AG08396 (cell line): ENCODE results near the gene NPW.
A peak's percentile ranks its signal among the peaks of the same experiment; 100 is the strongest.

Source experiments
- DNase-seq: peaks from one replicate; pipeline ENCODE4 v3.0.0; 2012; ENCODE audit warnings: low spot score, mixed read lengths

Gene NPW

GRCh38 chr16:2019518-2019920, at the start of gene NPW:
Gene NPW, plus strand, starts transcription at chr16:2019785.
- no peak for DNase-seq

DNA sequence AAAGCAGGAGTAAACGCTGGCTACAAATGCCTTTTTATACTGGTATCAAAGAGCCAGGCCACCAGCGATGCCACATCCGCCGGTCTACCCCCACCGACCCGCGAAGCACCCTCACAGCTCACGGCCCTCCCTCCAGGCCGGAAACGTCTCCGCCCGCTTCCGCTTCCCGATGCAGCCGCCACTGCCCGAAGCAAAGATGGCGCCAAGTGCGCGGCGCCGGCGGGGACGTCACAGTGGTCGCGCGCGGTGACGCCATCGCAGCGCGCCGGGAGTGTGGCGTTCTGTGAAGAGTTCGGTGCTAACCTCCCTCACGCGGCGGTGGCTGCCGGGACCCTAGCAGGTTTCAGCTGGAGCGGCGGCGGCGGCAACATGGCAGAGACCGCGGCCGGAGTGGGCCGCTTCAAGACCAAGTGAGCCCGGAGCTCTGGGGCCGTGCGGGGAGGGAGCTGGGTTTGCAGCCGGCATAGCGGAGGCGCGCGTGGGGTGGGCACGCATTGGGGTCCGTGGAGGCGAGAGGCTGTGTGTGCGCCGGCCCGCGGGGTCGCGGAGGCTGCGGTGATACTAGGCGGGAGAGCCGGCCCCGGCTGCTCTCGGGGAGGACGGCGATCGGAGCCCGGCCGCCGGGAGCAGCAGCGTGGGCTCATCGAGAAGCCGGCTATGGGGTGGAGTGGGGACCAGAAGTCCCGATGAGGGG, 47.6 kb upstream of the NPW start, which contains the start of gene TBL3:
Gene TBL3 (plus strand): TSS at position 258 of the 694 bp plus-strand sequence. CDS start 112 bp downstream, at position 370.
- DNase-seq: peak; percentile 96

GRCh38 chr16:1972490-1972877, 47.1 kb upstream of the NPW start:
- DNase-seq: peak; percentile 75

- DNase-seq: no peak
Observed at GRCh38 chr16:1973461-1974156, 46.0 kb upstream of the NPW start.

- no peak for DNase-seq
Observed at GRCh38 chr16:1974157-1975070, 45.2 kb upstream of the NPW start.

DNA sequence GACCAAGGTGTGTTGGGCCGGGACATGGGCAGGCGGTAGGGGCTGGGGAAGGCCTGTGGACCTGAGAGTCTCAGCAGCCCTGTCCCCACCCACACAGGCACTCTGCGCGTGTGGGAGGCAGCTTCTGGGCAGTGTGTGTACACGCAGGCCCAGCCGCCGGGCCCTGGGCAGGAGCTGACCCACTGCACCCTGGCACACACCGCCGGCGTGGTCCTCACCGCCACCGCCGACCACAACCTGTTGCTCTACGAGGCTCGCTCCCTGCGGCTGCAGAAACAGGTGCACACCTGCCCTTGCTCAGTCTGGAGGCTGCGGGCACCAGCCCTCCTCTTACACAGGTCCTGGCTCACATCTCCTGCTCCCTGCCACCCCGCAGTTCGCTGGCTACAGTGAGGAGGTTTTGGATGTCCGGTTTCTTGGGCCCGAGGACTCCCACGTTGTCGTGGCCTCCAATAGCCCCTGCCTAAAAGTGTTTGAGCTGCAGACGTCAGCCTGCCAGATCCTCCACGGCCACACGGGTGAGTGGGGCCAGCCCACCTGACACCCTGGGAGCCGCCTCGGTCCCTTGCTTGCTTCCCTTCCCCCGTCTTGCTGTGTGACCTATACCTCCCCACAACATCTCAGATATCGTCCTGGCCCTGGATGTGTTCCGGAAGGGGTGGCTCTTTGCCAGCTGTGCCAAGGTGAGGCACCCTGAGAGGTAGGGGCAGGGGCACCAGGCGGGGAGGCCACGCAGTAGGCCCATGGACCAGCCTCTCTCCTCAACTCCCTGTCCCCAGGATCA, 44.0 kb upstream of the NPW start:
- no peak for DNase-seq

GRCh38 chr16:1976216-1976520, 43.4 kb upstream of the NPW start:
- no peak for DNase-seq

GRCh38 chr16:1976951-1977874, 42.4 kb upstream of the NPW start:
- DNase-seq: no peak

DNA sequence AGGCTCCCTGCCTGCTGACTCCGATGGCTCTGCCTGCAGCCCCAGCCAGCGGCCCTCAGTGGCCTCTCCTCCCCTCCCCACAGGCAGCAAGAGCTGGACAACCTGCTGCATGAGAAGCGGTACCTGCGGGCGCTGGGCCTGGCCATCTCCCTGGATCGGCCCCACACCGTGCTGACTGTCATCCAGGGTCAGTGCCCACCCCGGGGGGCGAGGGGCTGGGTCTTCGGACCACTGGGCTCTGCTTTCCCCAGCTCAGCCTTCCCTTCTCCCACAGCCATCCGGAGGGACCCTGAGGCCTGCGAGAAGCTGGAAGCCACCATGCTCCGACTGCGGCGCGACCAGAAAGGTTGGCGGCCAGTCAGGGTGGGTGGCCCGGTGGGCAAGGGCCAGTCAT, 41.7 kb upstream of the NPW start:
- DNase-seq: no peak

- no peak for DNase-seq
Observed at GRCh38 chr16:1978476-1979120, 41.0 kb upstream of the NPW start.

DNA sequence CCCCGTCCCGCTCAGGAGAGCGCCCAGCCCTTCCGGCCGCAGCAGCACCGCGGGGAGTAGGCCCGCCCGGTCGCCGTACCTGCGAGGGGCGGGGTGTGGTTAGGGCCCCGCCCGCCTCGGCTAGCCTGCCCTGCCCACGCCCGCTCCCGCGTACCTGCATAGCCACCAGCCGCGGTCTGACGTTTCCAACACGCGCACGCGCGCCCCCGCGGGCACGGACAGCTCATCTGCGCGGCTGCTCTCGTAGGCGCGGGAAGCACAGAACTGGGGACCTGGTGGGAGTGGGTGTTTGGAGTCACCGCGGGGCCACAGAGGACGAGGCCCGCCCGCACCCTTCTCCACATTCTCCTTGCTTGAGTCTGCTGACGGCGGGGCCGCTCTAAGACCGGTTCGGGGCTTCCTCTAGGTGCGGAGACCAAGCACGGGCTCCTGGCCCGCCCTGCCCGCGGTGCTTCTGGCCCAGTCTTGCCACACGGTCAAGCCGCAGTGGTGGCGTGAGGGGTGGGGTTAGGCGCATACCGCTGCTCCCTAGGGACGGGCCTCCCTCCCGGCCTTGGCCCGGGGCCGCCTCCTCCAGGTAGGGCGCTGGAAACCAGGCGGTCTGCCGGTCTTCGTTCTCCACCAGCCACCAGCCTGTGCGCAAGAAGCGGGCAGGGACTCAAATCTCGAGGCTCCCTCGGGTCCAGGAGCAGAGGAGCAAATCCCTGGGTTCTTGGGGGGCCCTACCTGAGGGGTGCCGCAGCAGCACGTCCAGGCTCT, 40.1 kb upstream of the NPW start:
- no peak for DNase-seq

DNA sequence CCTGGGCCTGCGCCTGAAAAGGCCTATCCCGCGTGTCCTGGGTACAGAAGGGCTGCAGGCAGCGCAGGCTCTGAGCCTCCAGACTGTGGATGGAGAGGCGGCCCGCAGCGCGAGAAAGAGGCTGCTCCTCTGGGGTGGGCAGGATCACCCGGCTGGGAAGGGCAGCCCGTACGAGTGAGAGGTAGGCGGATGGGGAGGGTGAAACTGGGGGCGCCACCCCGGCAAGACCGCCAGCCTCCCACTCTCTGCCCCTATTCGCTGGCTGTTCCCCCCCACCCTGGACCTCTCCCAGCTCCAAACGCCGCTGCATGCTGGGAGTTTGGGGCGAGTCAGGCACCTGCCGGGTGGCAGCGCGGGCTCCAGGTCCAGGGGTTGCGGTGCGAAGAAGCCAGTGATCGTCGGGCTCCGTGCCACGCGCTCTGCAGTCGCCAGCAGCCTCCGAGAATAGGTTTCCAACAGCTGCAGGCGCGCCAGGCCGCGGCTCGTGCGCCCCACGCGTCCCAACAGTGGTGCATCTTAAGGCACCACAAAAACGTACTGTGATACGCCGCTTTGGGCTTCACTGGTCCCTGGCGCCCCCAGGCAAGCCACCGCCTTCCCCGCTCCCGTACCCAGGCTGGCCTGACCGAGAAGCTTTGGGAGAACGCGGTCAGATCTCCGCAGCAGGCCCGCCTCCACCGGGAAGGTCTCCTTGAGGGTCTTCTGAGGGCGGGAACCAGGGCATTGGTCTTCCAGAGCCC, 39.4 kb upstream of the NPW start:
- DNase-seq: no peak

- no peak for DNase-seq
Observed at GRCh38 chr16:1980770-1981087, 38.9 kb upstream of the NPW start.

GRCh38 chr16:1981398-1981836, 38.2 kb upstream of the NPW start, which contains the start of gene NOXO1:
Gene NOXO1, minus strand, starts transcription at chr16:1981469. Its CDS starts 290 bp downstream, at chr16:1981179.
- DNase-seq: no peak

- no peak for DNase-seq
Observed at GRCh38 chr16:1982013-1982433, 37.6 kb upstream of the NPW start.

GRCh38 chr16:1982991-1983543, 36.5 kb upstream of the NPW start:
- DNase-seq: no peak

DNA sequence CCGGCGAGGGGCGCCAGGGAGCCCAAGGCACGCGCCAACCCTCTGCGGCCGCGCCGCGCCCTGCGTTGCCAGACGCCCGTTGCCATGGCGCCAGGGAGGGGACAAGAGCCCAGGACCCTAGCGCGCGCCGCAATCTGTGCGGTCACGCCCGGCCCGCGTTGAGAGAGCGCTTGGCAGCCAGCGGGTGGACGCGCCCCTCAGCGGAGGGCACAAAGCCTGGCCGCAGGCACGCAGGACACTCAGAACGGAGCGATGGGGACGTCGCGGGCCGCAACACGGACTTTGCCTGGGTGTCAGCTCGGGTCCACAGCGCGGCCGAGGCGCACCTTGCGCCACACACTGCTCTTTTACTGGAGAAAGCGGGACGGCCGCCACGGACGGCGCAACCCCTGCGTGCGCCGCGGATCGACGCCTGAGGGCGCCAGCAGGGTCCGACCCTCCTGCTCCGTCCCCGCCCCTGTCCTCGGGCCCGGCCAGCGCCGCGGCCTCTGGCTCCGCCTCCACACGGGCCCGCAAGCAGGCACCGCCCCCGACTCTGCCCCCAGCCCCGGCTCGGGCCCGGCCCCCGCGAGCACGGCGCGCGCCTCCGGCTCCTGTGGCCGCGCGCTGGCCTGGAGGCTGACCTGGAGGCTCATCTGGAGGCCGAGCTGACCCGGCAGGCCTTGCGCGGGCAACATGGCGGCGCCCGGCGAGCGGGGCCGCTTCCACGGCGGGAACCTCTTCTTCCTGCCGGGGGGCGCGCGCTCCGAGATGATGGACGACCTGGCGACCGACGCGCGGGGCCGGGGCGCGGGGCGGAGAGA, 35.8 kb upstream of the NPW start, which contains the start of gene GFER:
Gene GFER (plus strand): TSS at position 650 of the 803 bp plus-strand sequence. CDS start 26 bp downstream, at position 676.
- peak; percentile 99 for DNase-seq
